ENCODE data around the gene LETM1. TPM values are rescaled to one million over a fixed set of nuclear protein-coding genes. Genes with fewer than 3 reads are reported as not detected.

Gene LETM1
- total and polyA plus RNA-seq, 2 of the 13 experiments (the other 11 are each of a cell fraction or from before 2014, with no cell fraction given) = 9.7 to 41.6 TPM

DNA sequence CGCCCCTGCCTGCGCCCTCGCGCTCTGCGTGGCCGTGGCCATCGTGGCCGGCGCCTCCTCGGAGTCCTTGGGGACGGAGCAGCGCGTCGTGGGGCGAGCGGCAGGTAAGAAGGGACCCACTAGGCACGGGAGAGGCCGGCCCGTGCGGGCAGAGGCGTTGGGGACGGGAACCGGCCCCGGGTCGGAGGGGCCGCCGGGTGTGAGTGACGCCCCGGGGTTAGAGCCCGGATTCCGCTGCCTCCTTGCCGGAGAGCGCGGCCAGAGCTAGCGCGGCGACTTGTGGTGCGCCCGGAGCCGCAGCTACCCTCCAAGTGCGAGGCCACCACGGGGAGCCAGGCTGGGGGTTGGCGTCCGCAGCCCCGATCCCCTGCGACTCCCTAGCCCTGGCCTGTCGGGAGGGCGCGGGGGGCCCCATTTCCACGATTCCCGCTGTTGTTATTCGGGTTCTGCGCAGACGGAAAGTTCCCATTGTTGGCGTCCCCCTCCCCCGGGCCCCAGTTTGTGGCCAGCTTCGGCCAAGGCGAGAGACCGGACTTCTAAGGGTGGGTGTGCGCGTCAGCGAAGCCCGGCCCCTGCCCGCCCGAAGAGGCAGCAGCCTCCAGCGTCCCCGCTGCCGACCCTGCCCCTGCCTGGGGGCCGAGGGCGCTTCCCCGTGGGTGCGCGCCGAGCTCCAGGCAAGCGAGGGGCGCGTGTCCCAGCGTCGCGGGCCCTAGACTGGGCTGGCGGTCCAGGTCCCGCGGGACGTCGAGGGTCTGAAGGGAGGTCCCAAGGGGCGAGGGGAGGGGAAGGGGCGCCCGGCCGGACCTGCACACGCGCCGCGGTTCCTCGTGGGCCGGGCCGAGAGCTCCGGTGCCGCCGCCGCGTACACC is 61.8 kb downstream of the LETM1 start (continued):
- TF ChIP-seq, protein P1, sequence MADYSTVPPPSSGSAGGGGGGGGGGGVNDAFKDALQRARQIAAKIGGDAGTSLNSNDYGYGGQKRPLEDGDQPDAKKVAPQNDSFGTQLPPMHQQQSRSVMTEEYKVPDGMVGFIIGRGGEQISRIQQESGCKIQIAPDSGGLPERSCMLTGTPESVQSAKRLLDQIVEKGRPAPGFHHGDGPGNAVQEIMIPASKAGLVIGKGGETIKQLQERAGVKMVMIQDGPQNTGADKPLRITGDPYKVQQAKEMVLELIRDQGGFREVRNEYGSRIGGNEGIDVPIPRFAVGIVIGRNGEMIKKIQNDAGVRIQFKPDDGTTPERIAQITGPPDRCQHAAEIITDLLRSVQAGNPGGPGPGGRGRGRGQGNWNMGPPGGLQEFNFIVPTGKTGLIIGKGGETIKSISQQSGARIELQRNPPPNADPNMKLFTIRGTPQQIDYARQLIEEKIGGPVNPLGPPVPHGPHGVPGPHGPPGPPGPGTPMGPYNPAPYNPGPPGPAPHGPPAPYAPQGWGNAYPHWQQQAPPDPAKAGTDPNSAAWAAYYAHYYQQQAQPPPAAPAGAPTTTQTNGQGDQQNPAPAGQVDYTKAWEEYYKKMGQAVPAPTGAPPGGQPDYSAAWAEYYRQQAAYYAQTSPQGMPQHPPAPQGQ (CRISPR knock-in tag; IDR thresholded peaks at IDR 0.05; ENCODE audit: borderline replicate concordance) = no peak
- peak; percentile 40; the same call in 1 of the 2 replicates for TF ChIP-seq KMT2A (CRISPR knock-in tag; IDR thresholded peaks at IDR 0.05)
- TF ChIP-seq SYNCRIP (IDR thresholded peaks at IDR 0.05; ENCODE audit: insufficient read depth, low read depth, low read length) = no peak
- 0 out of 2 replicates have a peak, but pooled peaks have one; percentile 32 for TF ChIP-seq ZNF746 (CRISPR knock-in tag; IDR thresholded peaks at IDR 0.05)
- no peak for TF ChIP-seq ZNF501 (CRISPR knock-in tag; IDR thresholded peaks at IDR 0.05)
- TF ChIP-seq TAF15 (IDR thresholded peaks at IDR 0.05; ENCODE audit: low read depth, low read length, poor library complexity, severe bottlenecking) = no peak
- peak; percentile 37; the same call in 1 of the 2 replicates for TF ChIP-seq ZNF773 (CRISPR knock-in tag; IDR thresholded peaks at IDR 0.05; ENCODE audit: borderline replicate concordance)
- peak; percentile 16; the same call in 1 of the 2 replicates for TF ChIP-seq ZNF709 (CRISPR knock-in tag; IDR thresholded peaks at IDR 0.05)
- TF ChIP-seq, protein P2, sequence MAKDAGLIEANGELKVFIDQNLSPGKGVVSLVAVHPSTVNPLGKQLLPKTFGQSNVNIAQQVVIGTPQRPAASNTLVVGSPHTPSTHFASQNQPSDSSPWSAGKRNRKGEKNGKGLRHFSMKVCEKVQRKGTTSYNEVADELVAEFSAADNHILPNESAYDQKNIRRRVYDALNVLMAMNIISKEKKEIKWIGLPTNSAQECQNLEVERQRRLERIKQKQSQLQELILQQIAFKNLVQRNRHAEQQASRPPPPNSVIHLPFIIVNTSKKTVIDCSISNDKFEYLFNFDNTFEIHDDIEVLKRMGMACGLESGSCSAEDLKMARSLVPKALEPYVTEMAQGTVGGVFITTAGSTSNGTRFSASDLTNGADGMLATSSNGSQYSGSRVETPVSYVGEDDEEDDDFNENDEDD (CRISPR knock-in tag; IDR thresholded peaks at IDR 0.05; ENCODE audit: borderline replicate concordance) = no peak
- no peak for TF ChIP-seq NFE2L2 (IDR thresholded peaks at IDR 0.05; ENCODE audit: low read length)
- TF ChIP-seq, protein P3, sequence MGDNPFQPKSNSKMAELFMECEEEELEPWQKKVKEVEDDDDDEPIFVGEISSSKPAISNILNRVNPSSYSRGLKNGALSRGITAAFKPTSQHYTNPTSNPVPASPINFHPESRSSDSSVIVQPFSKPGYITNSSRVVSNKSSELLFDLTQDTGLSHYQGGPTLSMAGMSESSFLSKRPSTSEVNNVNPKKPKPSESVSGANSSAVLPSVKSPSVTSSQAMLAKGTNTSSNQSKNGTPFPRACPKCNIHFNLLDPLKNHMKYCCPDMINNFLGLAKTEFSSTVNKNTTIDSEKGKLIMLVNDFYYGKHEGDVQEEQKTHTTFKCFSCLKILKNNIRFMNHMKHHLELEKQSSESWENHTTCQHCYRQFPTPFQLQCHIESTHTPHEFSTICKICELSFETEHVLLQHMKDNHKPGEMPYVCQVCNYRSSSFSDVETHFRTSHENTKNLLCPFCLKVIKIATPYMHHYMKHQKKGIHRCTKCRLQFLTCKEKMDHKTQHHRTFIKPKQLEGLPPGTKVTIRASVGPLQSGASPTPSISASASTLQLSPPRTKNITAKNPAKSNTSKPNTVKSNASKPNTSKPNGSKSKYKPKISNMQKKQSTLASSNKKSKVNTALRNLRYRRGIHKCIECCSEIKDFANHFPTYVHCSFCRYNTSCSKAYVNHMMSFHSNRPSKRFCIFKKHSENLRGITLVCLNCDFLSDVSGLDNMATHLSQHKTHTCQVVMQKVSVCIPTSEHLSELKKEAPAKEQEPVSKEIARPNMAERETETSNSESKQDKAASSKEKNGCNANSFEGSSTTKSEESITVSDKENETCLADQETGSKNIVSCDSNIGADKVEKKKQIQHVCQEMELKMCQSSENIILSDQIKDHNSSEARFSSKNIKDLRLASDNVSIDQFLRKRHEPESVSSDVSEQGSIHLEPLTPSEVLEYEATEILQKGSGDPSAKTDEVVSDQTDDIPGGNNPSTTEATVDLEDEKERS (CRISPR knock-in tag; IDR thresholded peaks at IDR 0.05) = no peak
- TF ChIP-seq SMC3 (IDR thresholded peaks at IDR 0.05; ENCODE audit: low read length) = no peak
- no peak for TF ChIP-seq U2AF2 (IDR thresholded peaks at IDR 0.05; ENCODE audit: low read depth, low read length)
- TF ChIP-seq ZNF839 (CRISPR knock-in tag; IDR thresholded peaks at IDR 0.05; ENCODE audit: borderline replicate concordance) = no peak
- TF ChIP-seq ZNF788 (CRISPR knock-in tag; IDR thresholded peaks at IDR 0.05; ENCODE audit: borderline replicate concordance) = peak; percentile 27; the same call in 1 of the 2 replicates
- TF ChIP-seq, protein P4, sequence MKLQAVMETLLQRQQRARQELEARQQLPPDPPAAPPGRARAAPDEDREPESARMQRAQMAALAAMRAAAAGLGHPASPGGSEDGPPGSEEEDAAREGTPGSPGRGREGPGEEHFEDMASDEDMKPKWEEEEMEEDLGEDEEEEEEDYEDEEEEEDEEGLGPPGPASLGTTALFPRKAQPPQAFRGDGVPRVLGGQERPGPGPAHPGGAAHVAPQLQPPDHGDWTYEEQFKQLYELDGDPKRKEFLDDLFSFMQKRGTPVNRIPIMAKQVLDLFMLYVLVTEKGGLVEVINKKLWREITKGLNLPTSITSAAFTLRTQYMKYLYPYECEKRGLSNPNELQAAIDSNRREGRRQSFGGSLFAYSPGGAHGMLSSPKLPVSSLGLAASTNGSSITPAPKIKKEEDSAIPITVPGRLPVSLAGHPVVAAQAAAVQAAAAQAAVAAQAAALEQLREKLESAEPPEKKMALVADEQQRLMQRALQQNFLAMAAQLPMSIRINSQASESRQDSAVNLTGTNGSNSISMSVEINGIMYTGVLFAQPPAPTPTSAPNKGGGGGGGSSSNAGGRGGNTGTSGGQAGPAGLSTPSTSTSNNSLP (IDR thresholded peaks at IDR 0.05; ENCODE audit: low read depth, low read length) = no peak
- TF ChIP-seq, protein P5, sequence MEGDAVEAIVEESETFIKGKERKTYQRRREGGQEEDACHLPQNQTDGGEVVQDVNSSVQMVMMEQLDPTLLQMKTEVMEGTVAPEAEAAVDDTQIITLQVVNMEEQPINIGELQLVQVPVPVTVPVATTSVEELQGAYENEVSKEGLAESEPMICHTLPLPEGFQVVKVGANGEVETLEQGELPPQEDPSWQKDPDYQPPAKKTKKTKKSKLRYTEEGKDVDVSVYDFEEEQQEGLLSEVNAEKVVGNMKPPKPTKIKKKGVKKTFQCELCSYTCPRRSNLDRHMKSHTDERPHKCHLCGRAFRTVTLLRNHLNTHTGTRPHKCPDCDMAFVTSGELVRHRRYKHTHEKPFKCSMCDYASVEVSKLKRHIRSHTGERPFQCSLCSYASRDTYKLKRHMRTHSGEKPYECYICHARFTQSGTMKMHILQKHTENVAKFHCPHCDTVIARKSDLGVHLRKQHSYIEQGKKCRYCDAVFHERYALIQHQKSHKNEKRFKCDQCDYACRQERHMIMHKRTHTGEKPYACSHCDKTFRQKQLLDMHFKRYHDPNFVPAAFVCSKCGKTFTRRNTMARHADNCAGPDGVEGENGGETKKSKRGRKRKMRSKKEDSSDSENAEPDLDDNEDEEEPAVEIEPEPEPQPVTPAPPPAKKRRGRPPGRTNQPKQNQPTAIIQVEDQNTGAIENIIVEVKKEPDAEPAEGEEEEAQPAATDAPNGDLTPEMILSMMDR (CRISPR knock-in tag; IDR thresholded peaks at IDR 0.05) = no peak
- TF ChIP-seq MZF1 (CRISPR knock-in tag; IDR thresholded peaks at IDR 0.05; ENCODE audit: borderline replicate concordance) = no peak
